Dermis microvascular lymphatic vessel endothelial cell (primary cell): Measurements from ENCODE around the gene SPATA6. TPM values are rescaled to one million over a fixed set of nuclear protein-coding genes. Genes with fewer than 3 reads are reported as not detected.
"Not testable (repeated sequence)": the region's sequence is repeated elsewhere in the genome, so short reads cannot be mapped to it uniquely, and the experiment has no call there.

ENCODE experiments used
- DNase-seq, 2 donors: peaks; one replicate each; pipeline versions ENCODE4 v3.0.0 to v3.0.0-alpha.2; 2010; ENCODE audit warnings: low read depth in 2 of 2
- total RNA-seq: library from RNA; depleted of rRNA; stranded (reverse); fragments of >200 nt; gene quantifications from 2 replicates; pipeline ENCODE4 v1.2.1, GENCODE V29; 2014

Gene SPATA6
- total RNA-seq, 1 donor from 2014 or later = 0.90 TPM

DNA sequence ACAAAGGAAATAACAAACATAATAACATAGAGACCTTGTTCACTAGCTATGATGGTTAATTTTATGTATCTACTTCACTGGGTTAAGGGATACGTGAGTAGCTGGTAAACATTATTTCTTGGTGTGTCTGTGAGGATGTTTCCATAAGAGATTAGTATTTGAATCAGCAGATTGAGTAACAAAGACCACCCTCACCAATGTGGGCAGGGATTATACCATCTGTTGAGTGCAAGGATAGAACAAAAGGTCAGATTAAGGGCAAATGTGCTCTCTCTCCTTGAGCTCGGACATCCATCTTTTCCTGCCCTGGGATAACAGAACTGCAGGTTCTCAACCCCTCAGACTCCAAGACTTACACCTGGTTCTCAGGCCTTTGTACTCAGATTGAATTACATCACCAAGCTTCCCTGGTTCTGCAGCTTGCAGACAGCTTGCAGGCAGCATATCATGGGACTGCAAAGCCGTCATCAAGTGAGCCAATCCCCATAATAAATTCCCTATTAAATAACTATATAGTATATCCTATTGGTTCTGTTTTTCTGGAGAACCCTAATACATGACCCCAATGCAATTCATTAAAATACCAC, 9.2 kb downstream of the SPATA6 start:
- DNase-seq = no peak

DNA sequence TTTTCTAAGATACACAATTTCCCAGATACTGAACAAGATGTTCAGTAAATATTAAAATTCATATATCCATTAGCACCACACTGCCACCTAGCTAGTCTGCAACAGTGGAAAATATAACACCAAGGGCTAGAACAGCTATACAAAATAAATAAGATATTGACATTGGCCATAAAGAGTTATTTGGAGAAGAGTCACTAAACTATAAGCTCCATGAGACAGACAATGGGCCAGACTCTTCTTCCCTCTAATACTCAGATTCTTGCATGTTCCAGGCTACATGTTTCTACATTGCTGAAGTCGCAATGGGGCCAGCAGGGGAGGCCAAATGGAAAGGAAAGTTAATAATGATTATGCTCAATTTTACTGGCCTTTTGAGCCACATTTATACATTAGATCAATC, 21.5 kb downstream of the SPATA6 start:
- DNase-seq = no peak

DNA sequence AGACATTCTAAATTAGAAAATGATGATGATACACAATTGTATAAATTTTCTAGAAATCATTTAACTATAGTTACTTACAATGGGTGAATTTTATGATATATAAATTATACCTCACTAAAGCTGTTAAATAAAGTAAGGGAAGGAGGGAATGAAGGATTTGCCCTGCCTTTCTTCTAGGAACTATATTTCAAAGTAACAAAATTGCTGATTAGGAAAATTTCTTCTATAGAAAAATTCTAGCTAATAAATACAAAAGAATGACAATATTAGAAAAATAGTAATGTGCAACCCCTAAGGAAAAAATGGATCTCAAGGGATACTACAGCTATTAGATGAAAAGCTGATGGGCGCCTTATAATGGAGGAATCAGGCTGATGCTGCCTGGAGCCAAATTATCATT, 23.1 kb downstream of the SPATA6 start:
- no peak for DNase-seq

DNA sequence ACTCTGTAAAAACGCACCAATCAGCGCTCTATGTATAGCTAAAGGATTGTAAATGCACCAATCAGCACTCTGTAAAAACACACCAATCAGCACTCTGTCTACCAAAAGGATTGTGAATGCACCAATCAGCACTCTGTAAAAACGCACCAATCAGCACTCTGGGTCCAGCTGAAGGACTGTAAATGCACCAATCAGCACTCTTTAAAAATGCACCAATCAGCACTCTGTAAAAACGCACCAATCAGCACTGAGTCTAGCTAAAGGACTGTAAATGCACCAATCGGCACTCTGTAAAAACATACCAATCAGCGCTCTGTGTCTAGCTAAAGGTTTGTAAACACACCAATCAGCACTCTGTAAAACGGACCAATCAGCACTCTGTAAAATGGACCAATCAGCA, 27.8 kb downstream of the SPATA6 start:
- DNase-seq = not testable (repeated sequence)

DNA sequence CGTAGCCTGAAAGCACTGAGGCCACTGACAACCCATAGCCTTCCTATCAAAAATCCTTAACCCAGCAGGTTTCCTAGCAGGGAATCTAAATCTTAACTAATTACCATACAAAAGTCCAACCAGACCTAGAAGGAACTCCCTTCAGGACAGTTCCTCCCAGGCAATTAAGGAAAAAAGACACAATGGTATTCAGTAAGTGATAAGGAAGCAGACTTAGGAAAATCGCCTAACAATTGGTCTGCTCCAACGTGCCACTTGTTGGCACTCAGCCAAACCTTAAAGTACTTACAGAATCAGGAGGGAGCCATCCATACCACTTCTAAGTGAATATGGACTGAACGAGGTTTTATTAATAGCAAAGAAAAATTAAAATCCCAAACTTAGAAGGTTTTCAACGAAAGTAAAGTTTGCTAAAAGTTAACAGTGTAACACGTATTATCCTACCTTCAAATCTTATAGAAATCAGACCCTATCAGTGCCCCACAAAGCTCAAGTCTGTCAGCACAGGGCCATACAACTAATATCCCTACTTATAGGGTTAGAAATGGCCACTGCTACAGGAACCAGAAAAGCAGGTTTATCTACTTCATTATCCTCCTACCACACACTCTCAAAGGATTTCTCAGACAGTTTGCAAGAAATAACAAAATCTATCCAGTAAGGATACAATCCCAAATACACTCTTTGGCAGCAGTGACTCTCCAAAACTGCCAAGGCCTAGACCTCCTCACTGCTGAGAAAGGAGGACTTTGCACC, 29.0 kb downstream of the SPATA6 start:
- DNase-seq = no peak

DNA sequence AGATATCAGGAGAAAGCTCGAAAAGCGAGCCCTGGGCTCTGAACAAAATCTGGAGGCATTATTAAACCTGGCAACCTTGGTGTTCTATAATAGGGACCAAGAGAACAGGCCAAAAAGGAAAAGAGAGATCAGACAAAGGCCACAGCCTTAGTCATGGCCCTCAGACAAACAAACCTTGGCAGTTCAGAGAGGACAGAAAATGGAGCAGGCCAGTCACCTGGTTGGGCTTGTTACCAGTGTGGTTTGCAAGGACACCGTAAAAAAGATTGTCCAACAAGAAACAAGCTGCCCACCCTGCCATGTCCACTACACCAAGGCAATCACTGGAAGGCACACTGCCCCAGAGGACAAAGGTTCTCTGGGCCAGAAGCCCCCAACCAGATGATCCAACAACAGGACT, 31.2 kb downstream of the SPATA6 start:
- DNase-seq = not testable (repeated sequence)

DNA sequence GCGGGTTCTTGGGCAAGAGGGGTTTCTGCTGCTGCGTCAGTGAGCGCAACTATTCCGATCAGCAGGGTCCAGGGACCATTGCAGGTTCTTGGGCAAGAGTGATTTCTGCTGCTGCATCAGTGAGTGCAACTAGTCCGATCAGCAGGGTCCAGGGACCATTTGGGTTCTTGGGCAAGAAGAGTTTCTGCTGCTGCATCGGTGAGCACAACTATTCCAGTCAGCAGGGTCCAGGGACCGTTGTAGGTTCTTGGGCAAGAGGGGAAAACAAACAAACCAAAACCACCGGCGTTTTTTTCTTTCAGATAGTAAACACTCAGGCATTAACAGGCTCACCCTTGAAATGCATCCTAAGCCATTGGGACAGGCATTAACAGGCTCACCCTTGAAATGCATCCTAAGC, 32.6 kb downstream of the SPATA6 start:
- no peak for DNase-seq

DNA sequence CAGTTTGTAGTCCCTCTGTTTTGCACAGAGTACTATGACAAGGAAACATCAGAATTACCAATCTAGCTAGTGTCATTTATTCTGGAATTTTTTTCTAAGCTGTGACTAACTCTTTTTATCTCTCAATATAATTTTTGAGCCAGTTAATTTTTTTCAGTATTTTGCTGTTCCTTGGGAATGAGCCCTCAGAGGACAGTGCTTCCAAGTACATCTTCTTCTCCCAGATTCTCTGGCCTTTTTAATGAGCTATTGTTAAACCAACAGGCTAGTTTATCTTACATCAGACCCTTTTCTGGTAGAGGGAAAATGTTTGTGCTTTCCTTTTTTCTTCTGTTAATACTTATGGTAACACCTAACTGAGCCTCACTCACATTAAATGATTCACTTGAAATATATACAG, 34.6 kb downstream of the SPATA6 start:
- DNase-seq = not testable (repeated sequence)

DNA sequence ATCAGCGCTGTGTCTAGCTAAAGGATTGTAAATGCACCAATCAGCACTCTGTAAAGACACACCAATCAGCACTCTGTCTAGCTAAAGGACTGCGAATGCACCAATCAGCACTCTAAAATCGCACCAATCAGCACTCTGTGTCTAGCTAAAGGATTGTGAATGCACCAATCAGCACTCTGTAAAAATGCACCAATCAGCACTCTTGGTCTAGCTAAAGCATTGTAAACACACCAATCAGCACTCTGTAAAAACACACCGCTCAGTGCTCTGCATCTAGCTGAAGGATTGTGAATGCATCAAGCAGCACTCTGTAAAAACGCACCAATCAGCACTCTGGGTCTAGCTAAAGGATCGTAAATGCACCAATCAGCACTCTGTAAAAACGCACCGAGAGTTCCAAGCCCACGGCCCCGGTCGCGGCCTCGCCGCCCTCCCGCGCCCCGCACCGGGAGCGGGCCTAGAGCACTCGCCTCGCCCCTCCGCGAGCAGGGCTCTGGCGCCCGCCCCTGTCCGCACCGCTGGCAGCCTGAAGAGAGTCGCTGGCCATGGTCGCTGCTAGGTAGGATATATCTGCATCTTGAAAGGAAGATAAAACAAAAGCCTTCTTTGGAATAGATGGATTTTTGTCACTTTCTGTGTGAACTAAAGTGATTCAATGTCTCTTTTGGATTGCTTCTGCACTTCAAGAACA, 36.5 kb downstream of the SPATA6 start:
- not testable (repeated sequence) for DNase-seq

DNA sequence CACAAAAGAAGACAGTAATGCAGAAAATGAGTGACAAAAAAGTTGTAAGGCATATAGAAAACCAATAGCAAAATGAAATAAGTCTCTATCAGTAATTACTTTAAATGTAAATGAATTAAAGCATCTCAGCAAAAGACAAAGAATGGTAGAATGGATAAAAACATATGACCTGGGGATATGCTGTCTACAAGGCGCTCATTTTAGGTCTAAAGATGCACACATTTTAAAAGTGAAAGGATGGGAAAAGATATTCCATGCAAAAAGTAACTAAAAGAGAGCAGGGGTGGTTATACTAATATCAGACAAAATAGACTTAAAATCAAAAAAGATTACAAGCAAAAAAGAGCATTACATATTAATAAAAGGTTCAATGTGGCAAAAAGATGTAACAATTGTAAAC, 41.2 kb downstream of the SPATA6 start:
- no peak for DNase-seq

DNA sequence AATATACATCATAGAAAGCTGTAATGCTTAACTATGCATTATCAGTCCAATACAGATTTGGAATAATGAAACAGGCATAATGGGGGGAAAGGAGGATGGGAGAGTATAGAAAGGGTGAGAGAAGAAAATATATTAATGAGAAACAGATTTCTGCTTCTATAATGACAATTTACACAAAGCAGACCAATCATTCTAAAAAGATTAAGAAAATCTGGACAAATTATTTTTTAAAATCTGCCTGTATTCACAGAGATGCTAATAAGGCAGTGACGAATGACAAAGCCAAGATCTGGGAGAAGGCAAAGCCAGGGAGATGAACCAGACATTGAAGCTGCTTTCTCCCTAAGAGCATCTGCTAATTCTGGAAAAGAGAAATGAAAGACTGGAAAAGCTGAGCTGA, 50.0 kb downstream of the SPATA6 start:
- no peak for DNase-seq

DNA sequence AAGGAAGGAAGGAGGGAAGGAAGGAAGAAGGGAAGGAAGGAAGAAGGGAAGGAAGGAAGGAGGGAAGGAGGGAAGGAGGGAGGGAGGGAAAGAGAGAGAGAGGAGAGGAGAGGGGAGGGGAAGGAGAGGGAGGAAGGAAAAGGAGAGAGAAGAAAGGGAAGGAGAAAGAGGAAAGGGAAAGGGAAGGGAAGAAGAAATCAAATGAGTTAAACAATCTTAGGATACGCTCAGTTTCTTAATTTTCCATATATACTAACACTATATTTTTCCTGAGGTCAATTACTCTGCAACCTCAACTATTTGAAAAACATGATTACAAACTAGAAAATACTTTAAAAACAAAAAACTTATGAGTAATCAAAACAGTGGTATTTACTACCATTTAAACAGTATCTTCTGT, 53.3 kb downstream of the SPATA6 start:
- no peak for DNase-seq

DNA sequence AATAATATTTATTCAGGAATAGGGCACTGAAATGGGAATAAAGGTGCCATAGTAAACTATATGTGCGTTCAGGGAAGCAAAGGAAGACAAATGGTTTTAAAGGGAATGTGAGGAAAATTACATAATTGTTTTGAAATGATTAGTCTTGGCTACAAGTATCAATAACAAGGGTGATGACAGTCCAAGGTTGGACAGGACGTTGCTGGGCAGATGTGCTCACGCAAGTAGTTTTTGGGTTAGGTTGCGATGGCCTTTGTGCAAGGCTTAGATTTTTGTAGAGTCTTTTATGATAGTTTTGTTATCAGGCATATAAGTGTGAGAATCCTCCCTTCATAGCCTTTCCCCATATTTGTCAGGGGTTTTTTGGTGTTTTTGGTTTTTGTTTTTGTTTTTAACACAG, 57.0 kb downstream of the SPATA6 start:
- no peak for DNase-seq

DNA sequence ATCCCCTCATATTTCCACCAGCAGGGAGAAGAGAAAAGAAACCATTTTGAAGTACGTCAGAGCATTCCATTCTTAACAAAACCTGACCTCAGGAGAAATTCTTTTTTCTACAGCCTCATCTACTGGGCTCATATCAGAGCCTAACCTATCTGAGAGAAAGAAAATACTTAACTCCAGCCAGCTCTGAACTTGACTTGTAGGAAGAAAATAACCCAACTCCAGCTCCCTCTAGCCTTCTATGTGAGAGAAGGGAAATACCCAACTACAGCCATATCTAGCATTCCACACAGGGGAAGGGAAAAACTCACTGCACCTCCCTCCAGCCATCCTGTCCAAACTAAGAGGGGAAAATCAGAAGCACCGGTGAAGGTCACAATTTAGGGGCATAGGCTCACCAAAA, 57.7 kb downstream of the SPATA6 start:
- no peak for DNase-seq

DNA sequence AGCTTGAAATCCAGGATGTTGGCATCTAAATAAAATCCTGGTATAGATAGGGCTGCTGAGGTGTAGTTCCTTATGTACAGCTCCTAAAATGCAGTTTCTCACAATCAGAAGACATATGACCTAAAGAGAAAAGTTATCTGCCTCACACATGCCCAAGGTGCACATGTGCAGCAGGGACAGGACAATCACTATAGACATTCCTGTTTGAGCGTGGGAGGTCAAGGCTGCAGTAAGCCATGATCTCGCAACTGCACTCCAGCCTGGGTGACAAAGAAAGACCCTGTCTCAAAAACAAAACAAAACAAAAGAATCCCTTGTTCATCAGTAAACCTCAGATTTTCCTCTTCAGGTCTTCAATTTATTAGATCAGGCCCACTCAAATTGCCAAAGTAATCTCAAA, 66.1 kb downstream of the SPATA6 start:
- no peak for DNase-seq

DNA sequence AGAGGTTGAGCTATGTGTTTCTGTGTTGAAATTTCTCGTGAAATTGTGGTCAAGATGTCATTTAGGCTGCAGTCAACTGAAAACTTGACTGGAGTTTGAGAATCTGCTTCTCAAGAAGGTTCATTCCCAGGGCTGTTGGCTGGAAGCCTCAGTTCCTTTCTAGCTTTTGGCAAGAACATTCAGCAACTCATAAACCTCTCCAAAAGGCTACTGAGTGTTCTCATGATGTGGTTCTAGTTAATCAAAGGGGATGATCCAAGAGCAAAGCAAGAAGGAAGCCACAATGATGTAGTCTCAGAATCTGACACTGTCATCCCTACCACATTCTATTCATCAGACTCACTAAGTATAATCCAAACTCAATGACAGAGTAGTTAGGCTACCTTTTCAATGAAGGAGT, 66.6 kb downstream of the SPATA6 start:
- no peak for DNase-seq

DNA sequence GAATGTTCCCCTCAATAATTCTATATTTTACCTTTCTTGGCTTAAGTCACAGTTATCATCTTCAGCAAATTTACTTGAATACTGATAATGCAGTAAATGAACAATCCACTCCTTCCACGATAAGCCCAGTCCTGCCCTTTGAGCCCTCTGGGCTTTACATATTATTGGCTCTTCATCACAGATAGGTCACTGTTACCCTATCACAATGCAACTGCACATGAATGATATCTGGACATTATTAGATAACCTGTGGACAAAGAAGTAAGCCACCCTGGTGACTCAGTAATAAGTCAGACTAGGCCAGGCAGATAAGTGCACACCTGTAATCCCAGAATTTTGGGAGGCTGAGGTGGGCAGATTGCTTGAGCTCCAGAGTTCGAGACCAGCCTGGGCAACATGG, 69.4 kb downstream of the SPATA6 start:
- no peak for DNase-seq

DNA sequence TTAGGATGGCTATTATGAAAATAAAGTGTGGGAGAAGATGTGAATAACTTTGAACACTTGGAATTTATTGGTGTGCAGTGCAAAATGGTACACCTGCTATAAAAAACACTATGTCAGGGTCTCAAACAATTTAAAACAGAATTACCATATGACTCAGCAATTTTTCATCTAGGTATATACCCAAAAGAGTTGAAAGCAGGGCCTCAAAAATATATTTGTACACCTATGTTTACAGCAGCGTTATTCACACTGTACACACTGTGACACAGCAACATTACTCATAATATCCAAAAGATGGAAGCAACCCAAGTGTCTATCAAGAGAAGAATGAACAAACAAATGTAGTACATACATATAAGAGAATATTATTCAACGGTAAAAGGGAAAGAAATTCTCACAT, 75.8 kb downstream of the SPATA6 start:
- DNase-seq = no peak

DNA sequence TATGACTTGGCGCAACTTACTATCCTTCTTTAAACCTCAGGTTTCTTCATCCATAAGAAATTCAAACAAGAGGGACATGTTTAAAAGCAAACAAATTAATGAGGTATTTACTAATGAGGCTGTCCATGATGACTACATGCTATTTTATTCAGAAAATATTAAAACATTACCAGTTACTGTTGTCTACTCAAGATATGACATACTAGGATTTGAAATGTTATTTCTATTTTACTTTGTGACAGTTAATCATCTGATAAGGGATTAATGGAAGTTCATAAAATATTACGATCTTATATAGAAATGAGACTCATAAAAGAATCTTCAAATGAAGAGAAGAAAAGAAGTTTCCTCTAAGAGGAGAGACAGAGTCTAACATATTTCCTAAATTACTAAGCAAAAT, 80.1 kb downstream of the SPATA6 start:
- no peak for DNase-seq

DNA sequence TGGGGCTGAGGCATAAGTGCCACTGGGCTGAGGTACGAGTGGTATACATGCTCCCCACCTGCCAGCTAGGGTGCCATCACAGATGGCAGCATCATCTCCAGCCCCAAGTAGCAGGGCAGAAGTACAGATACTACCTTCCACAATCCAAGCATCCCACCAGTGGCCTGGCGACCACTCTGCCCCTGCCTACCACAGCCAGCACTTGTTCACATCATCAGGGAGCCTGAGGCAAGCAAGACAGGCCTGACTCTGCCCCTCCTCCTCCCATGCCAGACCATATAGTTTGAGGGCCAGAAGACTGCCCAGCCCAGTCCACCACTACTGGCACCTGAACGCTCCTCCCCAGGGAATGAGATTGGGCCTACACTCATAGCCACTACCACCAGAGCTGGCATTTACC, 84.6 kb downstream of the SPATA6 start:
- no peak for DNase-seq

DNA sequence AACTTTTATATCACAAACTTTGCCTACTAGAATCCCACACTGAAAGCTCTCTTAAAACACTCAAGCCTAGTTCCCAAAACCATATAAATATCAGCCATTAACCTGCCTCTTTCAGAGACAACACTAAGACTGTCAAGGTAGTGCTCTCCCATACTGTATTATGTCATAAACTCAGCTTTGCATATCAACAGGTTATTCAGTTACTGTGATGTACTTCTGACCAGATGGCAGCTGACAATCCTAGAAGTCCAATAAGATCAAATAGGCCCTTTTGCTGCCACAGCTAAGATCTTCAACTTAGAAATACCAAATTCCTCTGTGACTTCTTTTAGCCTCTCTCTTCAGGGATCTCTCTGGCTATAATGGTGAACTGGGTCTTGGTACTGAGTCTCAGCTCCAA, 97.2 kb downstream of the SPATA6 start:
- DNase-seq = no peak

DNA sequence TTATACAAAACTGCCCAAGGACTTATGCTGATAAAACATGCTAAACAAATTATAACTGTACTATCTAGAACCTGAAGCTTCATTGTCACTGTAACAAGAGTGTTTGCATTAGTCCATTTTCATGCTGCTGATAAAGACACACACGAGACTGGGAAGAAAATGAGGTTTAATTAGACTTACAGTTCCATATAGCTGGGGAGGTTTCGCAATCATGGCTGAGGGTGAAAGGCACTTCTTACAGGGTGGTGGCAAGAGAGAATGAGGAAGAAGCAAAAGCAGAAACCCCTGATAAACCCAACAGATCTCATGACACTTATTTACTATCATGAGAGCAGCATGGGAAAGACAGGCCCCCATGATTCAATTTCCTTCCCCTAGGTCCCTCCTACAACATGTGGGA, 100.4 kb downstream of the SPATA6 start:
- DNase-seq = no peak

DNA sequence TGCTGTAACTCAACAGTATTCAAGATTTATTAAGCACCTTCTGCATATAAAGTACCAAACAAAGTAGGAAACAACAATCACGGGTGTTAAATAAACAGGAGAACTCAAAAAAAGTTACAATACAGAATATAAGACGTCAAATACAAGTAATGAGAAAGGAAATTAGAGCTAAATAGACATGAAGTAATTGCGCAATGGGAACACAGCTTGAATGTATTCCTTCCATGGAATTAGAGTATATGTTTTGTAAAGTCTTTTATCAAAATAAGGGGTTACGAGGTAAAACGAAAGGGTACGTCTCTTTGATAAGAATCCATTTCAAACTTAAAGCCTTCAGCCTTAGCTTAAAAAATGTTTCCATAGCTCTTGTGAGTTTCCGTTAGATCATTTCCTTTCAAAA, 109.1 kb downstream of the SPATA6 start:
- DNase-seq = no peak
